ENCODE data around the gene ACBD7. TPM values are rescaled to one million over a fixed set of nuclear protein-coding genes. Genes with fewer than 3 reads are reported as not detected.

The ACBD7 gene
- total RNA-seq, 3 donors from 2014 or later (not counting 1 experiment from before 2014, with no cell fraction given) = 0.48 to 1.8 TPM; not detected in 1

DNA sequence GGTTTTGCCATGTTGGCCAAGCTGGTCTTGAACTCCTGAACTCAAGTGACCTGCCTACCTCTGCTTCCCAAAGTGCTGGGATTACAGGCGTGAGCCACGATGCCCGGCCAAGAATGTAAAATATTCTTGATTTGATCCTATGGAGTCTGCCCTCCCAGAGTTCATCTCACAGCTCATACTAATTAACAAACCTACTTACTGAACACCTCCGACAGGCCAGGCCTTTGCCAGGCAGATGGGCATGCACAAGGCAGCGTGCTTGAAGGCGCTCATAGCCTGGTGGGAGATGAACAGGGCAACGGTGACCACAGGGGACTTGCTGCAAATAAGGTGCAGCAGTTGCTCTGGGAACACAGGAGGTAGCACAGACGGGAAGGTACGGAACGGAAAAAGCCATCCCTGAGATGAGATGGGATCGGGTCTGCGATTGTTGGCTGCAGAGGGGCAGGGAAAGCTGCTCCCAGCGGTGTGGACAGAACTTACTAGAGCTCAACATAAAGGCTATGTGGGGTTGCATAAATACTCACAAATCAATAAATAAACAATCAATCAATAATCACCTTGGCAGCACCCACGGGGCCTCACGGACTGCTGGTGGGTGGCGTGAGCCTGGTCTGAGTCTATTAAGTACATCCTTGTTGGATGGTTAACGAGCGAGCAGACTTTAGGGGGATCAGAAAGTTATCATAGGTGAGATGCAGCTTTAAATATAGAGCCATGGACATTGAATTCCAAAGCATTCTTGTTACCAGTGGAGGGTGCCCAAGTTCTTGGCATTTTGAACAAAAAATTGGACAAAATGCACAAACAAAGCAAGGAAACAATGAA, 4.7 kb downstream of the ACBD7 start:
- Histone ChIP-seq H3K27ac (ENCODE audit: low read length) (no peak overlapping the region), H3K4me3 (ENCODE audit: low read length) (no peak overlapping the region), H3K27me3 (ENCODE audit: control insufficient read depth, insufficient read depth, low read length) (no peaks in the 10 kb centered on the region), H3K36me3 (ENCODE audit: control insufficient read depth, insufficient read depth, low read length) (no peaks in the 10 kb centered on the region), H3K4me1 (ENCODE audit: control insufficient read depth, insufficient read depth, low read length) (peaks cover 8% of the 10 kb centered on the region), H3K9me3 (ENCODE audit: control insufficient read depth, insufficient read depth, low read length) (no peaks in the 10 kb centered on the region)
- TF ChIP-seq, protein P1, sequence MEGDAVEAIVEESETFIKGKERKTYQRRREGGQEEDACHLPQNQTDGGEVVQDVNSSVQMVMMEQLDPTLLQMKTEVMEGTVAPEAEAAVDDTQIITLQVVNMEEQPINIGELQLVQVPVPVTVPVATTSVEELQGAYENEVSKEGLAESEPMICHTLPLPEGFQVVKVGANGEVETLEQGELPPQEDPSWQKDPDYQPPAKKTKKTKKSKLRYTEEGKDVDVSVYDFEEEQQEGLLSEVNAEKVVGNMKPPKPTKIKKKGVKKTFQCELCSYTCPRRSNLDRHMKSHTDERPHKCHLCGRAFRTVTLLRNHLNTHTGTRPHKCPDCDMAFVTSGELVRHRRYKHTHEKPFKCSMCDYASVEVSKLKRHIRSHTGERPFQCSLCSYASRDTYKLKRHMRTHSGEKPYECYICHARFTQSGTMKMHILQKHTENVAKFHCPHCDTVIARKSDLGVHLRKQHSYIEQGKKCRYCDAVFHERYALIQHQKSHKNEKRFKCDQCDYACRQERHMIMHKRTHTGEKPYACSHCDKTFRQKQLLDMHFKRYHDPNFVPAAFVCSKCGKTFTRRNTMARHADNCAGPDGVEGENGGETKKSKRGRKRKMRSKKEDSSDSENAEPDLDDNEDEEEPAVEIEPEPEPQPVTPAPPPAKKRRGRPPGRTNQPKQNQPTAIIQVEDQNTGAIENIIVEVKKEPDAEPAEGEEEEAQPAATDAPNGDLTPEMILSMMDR (IDR thresholded peaks at IDR 0.05) = no peak
- no peaks in the 10 kb centered on the region for H3K9me3 Mint-ChIP-seq
- peak overlapping the region; percentile 26 for H3K4me3 Mint-ChIP-seq
- no peaks in the 10 kb centered on the region for H3K36me3 Mint-ChIP-seq
- no peaks in the 10 kb centered on the region for H3K27me3 Mint-ChIP-seq (ENCODE audit: low read depth in 2 of 2)
- WGBS (ENCODE audit: insufficient coverage) = 91% methylated on average over 18 of the region's 18 CpGs
- no peak for ATAC-seq
- H3K27ac Mint-ChIP-seq = no peak overlapping the region
- DNase-seq = no peak
- peaks cover 0 to 10% of the 10 kb centered on the region in 2 donors for H3K4me1 Mint-ChIP-seq
- intact Hi-C loops (cut with micrococcal nuclease) = no loop called here

DNA sequence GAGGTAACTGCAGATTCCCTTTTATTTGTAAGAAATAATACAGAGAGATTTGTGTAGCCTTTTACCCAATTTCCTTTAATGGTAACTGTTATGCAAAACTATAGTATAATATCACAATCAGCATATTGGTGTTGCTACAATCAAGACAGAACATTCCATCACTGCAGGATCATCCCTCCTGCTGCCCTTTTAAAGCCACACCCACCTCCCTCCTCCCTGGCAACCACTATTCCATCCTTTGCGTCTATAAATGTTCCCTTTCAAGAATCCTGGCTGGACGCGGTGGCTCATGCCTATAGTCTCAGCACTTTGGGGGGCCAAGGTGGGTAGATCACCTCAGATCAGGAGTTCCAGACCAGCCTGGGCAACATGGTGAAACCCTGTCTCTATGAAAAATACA, 13.2 kb downstream of the ACBD7 start:
- no peak for ATAC-seq
- WGBS (ENCODE audit: insufficient coverage) = 95% methylated on average over 3 of the region's 3 CpGs
- no peak overlapping the region for H3K27ac ChIP-seq (ENCODE audit: low read length)
- H3K4me1 ChIP-seq (ENCODE audit: control insufficient read depth, insufficient read depth, low read length) = no peaks in the 10 kb centered on the region
- Mint-ChIP-seq H3K4me1 (no peaks in the 10 kb centered on the region), H3K4me3 (no peak overlapping the region), H3K36me3 (no peaks in the 10 kb centered on the region), H3K27me3 (ENCODE audit: low read depth in 2 of 2) (no peaks in the 10 kb centered on the region), H3K27ac (no peak overlapping the region), H3K9me3 (no peaks in the 10 kb centered on the region)
- no peaks in the 10 kb centered on the region for H3K36me3 ChIP-seq (ENCODE audit: control insufficient read depth, insufficient read depth, low read length)
- DNase-seq = no peak
- intact Hi-C loops (cut with micrococcal nuclease) = no loop called here
- no peak overlapping the region for H3K4me3 ChIP-seq (ENCODE audit: low read length)
- TF ChIP-seq, protein P1 (IDR thresholded peaks at IDR 0.05) = no peak
- no peaks in the 10 kb centered on the region for H3K9me3 ChIP-seq (ENCODE audit: control insufficient read depth, insufficient read depth, low read length)
- H3K27me3 ChIP-seq (ENCODE audit: control insufficient read depth, insufficient read depth, low read length) = no peaks in the 10 kb centered on the region

DNA sequence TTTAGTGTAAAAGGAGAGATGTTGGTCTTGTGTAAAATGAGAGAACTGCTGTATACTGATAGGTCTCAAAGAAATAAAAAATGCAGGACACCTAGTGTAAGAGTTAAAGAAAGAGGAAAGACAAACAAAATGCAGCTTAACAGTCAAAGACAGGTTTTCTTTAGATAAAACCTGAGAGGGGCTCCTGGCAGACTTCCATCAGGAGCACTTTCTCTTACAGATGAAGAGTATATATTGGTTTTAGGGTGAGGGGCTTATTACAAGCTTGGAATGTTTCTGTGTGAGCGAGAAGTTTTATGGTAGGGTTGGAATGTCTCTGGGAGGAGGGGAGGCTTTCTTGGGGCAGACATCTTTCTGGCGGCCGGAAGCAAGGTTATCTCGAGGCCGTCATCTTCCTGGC, 16.2 kb downstream of the ACBD7 start:
- Histone ChIP-seq H3K36me3 (ENCODE audit: control insufficient read depth, insufficient read depth, low read length) (no peaks in the 10 kb centered on the region), H3K27me3 (ENCODE audit: control insufficient read depth, insufficient read depth, low read length) (no peaks in the 10 kb centered on the region), H3K4me1 (ENCODE audit: control insufficient read depth, insufficient read depth, low read length) (no peaks in the 10 kb centered on the region), H3K27ac (ENCODE audit: low read length) (no peak overlapping the region), H3K9me3 (ENCODE audit: control insufficient read depth, insufficient read depth, low read length) (no peaks in the 10 kb centered on the region), H3K4me3 (ENCODE audit: low read length) (no peak overlapping the region)
- H3K9me3 Mint-ChIP-seq = no peaks in the 10 kb centered on the region
- no peak overlapping the region for H3K4me3 Mint-ChIP-seq
- ATAC-seq = no peak
- DNase-seq = no peak
- TF ChIP-seq, protein P1 (IDR thresholded peaks at IDR 0.05) = no peak
- no peaks in the 10 kb centered on the region for H3K4me1 Mint-ChIP-seq
- intact Hi-C loops (cut with micrococcal nuclease) = no loop called here
- 99% methylated on average over 5 of the region's 5 CpGs for WGBS (ENCODE audit: insufficient coverage)
- H3K36me3 Mint-ChIP-seq = no peaks in the 10 kb centered on the region
- H3K27ac Mint-ChIP-seq = no peak overlapping the region
- H3K27me3 Mint-ChIP-seq (ENCODE audit: low read depth in 2 of 2) = peaks cover 4 to 7% of the 10 kb centered on the region in 2 donors

All from natural killer cell (primary cell).